Right lung (tissue), 5 donors: Measurements from ENCODE around the gene STXBP5. TPM values are rescaled to one million over a fixed set of nuclear protein-coding genes. Genes with fewer than 3 reads are reported as not detected.

Source experiments
- DNase-seq, 2 donors: peaks; one replicate each; pipeline ENCODE4 v3.0.0-alpha.2; 2013
- polyA plus RNA-seq, 5 donors: library from polyadenylated mRNA; unstranded; fragments of 120-200 nt; gene quantifications; one replicate each; pipeline versions ENCODE4 v1.2.1 to v1.2.3, GENCODE V29; 2013; ENCODE audit warnings: inconsistent platforms in 1 of 5, low replicate concordance in 1 of 5; ENCODE audit not compliant: insufficient read length in 5 of 5, insufficient read depth in 1 of 5

The STXBP5 gene
- polyA plus RNA-seq, 5 donors, result 9.9 to 14.8 (median 14.4) TPM

DNA sequence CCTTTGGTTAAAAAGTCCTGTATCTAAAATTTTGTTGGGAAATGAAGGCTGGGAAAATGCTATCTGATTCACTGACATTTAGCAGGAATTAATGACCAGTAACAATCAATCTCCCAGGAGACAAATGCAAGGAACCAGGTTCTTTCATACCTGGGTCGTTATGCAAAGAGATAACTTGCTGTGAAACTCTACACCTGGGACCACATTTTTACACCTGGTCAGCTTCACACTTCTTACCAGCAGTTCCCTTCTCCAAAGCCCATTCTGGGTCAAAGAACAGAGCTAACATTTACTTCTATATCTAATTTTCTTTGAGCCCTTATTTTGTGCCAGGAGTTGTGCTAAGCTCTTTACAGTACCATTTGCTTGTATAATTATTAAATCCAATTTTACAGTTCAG lies 27.4 kb upstream of the STXBP5 start:
- DNase-seq, result no peak

- DNase-seq, result no peak
These were observed 26.9 kb upstream of the STXBP5 start for GRCh38 chr6:147177286-147177685.

DNA sequence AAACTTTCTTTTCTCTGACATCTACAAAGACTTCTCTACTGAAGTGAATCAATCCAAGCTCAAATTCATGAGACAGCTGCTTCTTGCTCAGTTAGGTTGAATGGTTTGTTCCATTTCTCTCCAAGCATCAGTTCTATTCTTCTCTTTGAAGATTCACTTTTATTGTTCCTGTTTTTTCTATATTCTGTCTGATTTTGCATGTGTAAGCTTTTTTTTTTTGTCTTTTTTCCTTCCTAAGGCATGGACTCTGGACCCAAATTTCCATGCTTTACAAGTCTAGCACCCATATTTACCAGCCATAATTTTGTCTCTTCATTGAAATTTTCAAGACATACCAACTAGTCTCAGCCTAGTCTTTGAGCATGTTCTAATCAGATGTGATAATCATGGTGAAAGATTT lies 25.9 kb upstream of the STXBP5 start:
- DNase-seq, result no peak

DNA sequence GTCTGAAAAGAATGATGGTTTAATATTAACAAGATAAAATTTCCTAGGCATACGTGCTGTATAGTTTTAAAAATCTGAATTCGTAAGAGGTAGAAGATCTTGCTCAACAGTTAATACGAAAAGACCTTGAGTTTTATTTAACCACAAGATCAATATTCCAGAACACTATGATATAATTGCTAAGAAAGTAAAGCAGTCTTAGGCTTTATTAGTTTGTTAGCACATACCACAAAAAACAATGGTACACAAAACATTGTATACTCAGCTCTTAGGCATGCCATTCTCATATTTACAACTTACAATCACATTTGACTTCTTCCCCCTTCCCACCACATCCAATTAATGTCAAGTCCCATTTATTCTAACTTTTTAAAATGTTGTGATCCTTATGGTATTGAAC lies 24.4 kb upstream of the STXBP5 start:
- DNase-seq, result no peak

- DNase-seq, result no peak
These were observed 23.3 kb upstream of the STXBP5 start for GRCh38 chr6:147180926-147181325.

GRCh38 chr6:147184379-147184778 lies 19.8 kb upstream of the STXBP5 start:
- DNase-seq, result no peak

DNA sequence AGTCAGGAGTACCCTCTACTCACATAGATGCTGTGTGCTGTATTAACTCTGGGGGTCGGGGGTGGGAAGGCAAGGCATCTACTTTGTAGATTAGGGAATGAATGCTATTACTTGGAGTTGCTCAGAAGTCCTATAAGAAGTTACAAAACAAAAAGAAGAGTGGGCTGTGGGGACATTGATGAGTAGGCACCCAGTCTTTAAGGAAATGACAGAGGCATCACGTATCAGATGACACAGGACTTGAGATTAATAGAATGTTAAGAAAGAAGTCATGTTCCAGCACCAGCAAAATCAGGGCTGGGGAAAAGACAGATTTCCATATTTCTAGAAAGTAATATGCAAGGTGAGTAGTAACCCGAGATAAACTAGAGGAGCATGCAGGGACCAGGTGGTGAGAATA lies 19.0 kb upstream of the STXBP5 start:
- no peak for DNase-seq

DNA sequence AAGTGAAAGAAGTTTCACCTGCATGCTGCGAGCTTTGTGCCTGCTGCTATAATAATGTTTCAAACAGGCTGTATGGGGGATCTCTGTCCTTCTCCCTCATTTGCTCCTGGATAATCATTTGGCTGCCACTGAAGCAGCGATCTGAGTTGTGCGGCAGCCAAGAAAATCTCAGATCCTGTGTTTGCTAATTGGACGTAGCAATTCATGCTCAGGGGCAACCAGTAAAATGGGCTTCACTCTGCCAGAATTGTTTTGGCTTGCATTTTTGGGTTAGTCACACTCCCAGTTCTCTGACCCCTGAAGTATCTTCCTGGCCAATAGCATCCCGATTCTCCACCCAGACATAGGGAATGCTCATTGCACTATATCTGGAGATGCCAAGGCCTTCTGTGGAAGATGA lies 13.7 kb upstream of the STXBP5 start:
- no peak for DNase-seq

- DNase-seq, result no peak
These were observed 11.8 kb upstream of the STXBP5 start for GRCh38 chr6:147192278-147192911.

DNA sequence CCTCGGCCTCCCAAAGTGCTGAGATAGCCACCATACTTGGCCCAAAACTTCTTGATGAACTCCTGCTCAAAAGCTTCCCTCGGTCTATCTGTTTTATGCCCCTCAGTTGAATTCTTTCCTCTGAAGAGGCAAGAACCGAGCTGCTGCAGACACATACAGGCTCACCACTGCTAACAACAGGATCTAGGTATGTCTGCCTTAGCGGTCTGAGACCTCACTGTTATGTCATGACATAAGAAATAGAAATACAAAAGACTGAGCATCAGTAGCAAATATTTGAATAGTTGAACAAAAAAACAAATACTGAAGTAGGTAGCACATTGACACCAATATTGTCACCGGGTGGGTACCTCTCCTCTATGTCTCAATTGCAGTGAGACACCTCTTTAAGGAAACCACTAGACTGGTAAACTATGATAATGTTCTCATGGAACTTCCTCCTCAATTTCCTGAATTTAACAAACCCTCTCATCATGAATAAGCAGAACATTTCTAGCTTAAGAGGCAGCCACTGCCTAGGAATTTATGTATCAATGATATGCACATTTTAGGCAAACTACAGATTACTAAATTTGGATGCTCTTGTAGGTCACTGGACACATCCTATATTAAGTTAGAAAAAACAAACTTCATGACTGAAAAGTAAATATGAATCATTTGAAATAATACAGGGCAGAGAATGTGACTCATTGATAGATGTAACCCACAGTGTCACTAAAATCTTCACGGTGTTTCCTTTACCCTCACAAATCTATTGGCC lies 9.4 kb upstream of the STXBP5 start:
- no peak for DNase-seq

DNA sequence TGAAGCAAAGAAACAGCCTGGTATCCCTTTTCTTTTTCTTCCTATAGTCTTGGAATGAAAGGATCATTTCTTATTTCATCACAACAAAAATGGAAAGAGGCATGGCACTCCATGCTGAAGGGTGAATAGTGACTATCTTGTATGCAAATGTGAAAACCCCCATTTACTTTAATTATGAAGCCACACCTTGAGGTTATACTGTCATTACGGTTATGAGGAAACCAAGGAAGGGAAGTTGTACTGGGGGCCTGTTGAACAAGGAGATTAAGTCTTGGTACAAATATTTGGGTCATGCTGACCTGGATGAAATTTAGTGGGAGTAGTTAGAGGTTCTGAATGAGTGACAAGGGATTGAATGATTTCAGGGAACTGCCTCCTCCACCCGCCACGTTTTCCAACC lies 8.7 kb upstream of the STXBP5 start:
- no peak for DNase-seq

DNA sequence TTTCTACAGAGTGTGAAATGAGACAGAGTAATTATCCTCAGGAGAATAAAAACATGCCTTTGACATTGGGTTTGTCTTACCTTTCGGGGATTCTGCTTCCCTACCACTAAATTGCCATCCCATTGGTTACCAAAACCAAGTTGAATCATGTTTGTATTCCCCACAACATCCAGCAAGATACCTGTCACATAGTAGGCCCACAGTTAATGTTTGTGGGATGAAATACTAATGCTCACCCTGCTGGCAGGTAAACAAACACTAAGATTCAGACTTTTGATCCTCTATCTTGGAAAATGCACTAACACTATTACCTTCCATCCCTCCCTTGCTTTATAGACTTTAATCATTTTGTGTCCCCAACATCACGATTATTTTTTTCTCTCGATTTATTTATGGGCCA lies 8.2 kb upstream of the STXBP5 start:
- DNase-seq, result no peak

GRCh38 chr6:147200711-147201110 lies 3.5 kb upstream of the STXBP5 start:
- no peak for DNase-seq

- DNase-seq, result no peak
These were observed 2.2 kb upstream of the STXBP5 start for GRCh38 chr6:147201885-147202515.

- DNase-seq, result peak; percentile 89 to 91
These were observed 1.5 kb upstream of the STXBP5 start for GRCh38 chr6:147202516-147203310.

DNA sequence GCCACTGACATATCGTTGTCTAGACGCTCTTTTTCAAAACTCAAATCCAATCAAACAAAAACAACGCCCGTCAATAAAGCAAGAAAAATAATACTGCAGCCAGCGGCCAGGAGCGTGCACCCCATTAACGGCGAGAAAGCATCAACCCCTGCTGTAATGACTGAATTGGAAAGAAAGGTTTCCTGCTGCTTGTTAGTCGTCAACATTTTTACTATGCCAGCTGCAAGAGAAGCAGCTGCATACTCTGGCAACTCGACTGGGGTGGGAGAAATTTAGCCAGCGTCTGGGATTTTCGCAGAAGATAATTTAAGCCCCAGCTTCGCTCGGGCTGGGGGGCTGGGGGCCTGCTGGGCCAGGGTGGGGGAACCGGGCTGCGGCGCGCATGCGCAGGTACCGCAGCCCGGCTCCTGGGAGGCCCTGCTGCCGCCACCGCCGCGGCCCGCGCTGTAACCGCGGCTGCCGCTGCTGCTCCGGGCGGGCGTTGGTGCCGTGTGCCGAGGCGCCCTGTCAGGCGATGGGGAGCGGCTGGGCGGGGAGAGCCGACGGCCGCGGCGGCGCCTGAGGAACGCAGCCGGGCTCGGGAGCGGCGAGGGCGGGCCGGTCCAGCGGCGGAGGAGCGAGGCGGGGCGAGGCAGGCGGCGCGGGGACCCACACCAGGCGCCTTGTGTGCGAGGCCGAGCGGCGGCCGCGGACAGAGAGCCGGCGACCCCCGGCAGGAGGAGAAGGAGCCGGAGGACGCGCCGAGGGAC lies 732 bp upstream of the STXBP5 start:
- DNase-seq, result peak; percentile 77 to 78

DNA sequence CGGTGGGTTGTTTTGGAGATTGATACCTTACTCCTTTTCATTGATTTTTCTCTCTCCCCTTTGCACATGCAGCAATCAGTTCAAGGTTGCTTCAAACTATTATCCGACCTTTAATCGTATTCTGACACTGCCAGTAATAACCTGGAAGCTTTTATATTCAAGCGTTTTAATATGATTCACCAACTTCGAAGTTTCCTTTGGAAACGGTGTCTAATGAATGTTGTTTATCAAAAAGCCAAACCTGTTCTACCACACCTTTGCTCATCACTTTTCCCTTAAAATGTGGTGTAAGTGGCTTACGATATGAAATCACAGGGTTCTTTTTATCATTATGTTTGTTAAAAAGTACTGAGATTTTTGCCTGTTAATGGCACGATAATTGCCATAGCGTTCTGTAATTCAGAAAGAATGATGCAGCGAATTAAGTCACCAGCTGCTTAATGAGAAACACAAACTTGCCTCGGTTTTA lies 660 bp downstream of the STXBP5 start:
- DNase-seq, result peak in 1 of 2 donors; percentile 9

DNA sequence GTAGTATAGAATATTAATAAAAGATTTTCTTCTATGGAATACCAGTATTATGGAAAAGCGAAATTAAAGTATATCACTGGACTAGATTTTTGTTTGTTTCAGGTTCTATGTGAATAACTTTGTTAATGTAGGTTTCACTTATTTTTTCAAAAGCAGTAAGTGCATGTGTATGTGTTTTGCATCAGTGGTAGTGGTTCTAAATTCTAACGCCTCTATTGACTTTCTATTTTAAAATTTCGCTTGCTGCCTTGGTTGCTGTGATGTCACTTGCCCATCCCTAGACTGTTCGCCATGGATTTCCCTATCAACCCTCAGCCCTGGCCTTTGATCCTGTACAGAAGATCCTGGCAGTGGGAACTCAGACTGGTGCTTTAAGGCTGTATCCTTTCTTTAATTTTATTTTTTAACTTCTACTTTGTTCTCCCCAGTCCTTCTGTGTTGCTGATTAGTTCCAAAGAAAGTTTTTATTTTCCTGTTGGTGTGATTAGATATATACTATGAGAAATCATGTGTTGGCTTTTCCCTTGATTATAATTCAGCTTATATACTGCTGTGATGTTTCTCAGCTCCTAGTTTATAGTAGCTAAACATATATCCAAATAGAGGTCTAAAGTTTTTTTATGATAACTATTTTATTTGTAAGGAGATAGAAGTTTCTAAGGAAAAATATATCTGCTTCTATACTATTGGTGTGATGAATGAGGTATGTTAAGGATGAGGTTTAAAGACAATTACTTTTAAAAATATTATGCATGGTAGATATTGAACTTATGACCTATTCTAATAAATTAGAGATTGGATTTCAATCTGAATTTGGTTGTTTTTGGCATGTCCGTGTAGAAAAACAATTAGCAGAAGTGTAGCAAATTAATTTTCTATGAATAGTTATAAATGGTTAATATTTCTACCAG lies 1.7 kb downstream of the STXBP5 start:
- no peak for DNase-seq

GRCh38 chr6:147207351-147207750 lies 3.1 kb downstream of the STXBP5 start:
- DNase-seq, result no peak
